ENCODE results near the gene SETD7. TPM values are rescaled to one million over a fixed set of nuclear protein-coding genes. Genes with fewer than 3 reads are reported as not detected.

Gene SETD7
- total RNA-seq, 1 donor from 2014 or later: 11.1 TPM

DNA sequence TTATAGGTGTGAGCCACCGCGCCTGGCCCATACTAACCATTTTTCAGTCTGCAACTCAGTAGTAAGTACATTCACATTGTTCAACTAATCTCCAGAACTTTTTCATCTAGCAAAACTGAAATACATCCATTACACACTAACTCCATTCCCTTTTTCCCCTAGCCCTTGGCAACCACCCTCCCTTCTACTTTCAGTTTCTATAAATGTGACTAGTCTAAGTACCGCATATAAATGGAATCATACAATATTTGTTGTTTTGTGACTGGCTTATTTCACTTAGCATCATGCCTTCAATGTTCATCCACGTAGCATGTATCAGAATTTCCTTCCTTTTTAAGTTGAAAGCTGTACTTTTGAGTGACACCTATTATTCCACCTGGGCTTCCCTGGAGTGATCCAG is 44.6 kb upstream of the SETD7 start:
- Mint-ChIP-seq H3K4me1 (no peaks in the 10 kb centered on the region), H3K27ac (no peak overlapping the region), H3K36me3 (ENCODE audit: low read depth) (no peaks in the 10 kb centered on the region), H3K4me3 (no peak overlapping the region), H3K9me3 (no peaks in the 10 kb centered on the region), H3K27me3 (peaks cover 2% of the 10 kb centered on the region)
- CTCF ChIA-PET: no interaction called here
- no peak for DNase-seq
- intact Hi-C loops (cut with micrococcal nuclease): loop anchor here (10.0 kb wide), 1 partner anchor 1284 kb away; no protein-coding TSS in a partner anchor
- ATAC-seq (ENCODE audit: low read depth): no peak
- POLR2A ChIA-PET: no interaction called here
- TF ChIP-seq CTCF (IDR thresholded peaks at IDR 0.05): no peak

GRCh38 chr4:139599594-139600374 is 43.8 kb upstream of the SETD7 start:
- ChIA-PET CTCF (no interaction called here), POLR2A (no interaction called here)
- no peak for DNase-seq
- H3K4me3 Mint-ChIP-seq: no peak overlapping the region
- intact Hi-C loops (cut with micrococcal nuclease): loop anchor here (10.0 kb wide), 1 partner anchor 1285 kb away; no protein-coding TSS in a partner anchor
- H3K27me3 Mint-ChIP-seq: peaks cover 2% of the 10 kb centered on the region
- H3K36me3 Mint-ChIP-seq (ENCODE audit: low read depth): no peaks in the 10 kb centered on the region
- H3K27ac Mint-ChIP-seq: no peak overlapping the region
- no peaks in the 10 kb centered on the region for H3K9me3 Mint-ChIP-seq
- no peak for TF ChIP-seq CTCF (IDR thresholded peaks at IDR 0.05)
- no peaks in the 10 kb centered on the region for H3K4me1 Mint-ChIP-seq
- no peak for ATAC-seq (ENCODE audit: low read depth)

GRCh38 chr4:139599076-139599475 is 43.1 kb upstream of the SETD7 start:
- Mint-ChIP-seq H3K4me3 (no peak overlapping the region), H3K27ac (no peak overlapping the region), H3K27me3 (peaks cover 2% of the 10 kb centered on the region), H3K4me1 (no peaks in the 10 kb centered on the region), H3K36me3 (ENCODE audit: low read depth) (no peaks in the 10 kb centered on the region), H3K9me3 (no peaks in the 10 kb centered on the region)
- DNase-seq: no peak
- no peak for ATAC-seq (ENCODE audit: low read depth)
- intact Hi-C loops (cut with micrococcal nuclease): no loop called here
- no peak for TF ChIP-seq CTCF (IDR thresholded peaks at IDR 0.05)
- CTCF ChIA-PET: no interaction called here
- POLR2A ChIA-PET: no interaction called here

DNA sequence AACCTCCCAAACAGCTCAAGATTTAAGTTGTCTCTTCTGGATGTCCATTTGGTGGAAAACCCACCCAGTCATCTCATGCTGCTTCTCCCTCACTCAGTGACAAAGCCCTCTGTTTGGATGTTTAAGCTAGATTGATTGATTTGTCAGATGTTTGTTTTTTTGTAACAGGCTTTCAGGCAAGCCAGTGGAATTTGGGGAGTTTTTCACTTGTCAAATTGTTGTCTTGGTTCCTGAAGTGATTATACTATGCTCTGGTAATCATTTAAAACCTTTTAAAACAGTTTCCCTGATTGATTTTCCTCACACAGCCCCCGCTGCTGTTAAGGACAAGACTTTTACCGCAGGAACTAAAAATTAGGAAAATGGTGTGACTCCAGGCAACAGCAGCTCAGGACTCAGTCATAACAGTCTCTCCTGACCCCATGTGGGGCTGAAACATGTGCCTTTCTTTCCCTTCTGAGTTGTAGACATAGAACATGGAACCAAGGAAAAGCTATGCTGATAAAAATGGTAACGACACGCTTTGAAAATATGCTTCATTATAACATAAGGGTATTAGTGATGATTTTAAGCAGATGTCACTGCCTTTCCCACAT is 40.8 kb upstream of the SETD7 start:
- intact Hi-C loops (cut with micrococcal nuclease): no loop called here
- no peak overlapping the region for H3K27ac Mint-ChIP-seq
- peaks cover 2% of the 10 kb centered on the region for H3K27me3 Mint-ChIP-seq
- no peak for TF ChIP-seq CTCF (IDR thresholded peaks at IDR 0.05)
- ATAC-seq (ENCODE audit: low read depth): no peak
- DNase-seq: no peak
- no peaks in the 10 kb centered on the region for H3K36me3 Mint-ChIP-seq (ENCODE audit: low read depth)
- no peak overlapping the region for H3K4me3 Mint-ChIP-seq
- no peaks in the 10 kb centered on the region for H3K4me1 Mint-ChIP-seq
- H3K9me3 Mint-ChIP-seq: no peaks in the 10 kb centered on the region
- ChIA-PET POLR2A (no interaction called here), CTCF (no interaction called here)

- H3K4me3 Mint-ChIP-seq: no peak overlapping the region
- TF ChIP-seq CTCF (IDR thresholded peaks at IDR 0.05): no peak
- H3K9me3 Mint-ChIP-seq: no peaks in the 10 kb centered on the region
- intact Hi-C loops (cut with micrococcal nuclease): no loop called here
- no peaks in the 10 kb centered on the region for H3K4me1 Mint-ChIP-seq
- ATAC-seq (ENCODE audit: low read depth) (no peak), DNase-seq (no peak)
- ChIA-PET CTCF (no interaction called here), POLR2A (no interaction called here)
- H3K36me3 Mint-ChIP-seq (ENCODE audit: low read depth): no peaks in the 10 kb centered on the region
- H3K27ac Mint-ChIP-seq: no peak overlapping the region
- peaks cover 2% of the 10 kb centered on the region for H3K27me3 Mint-ChIP-seq
These were observed 40.1 kb upstream of the SETD7 start for GRCh38 chr4:139596034-139596683.

Measured in activated B cell treated with CpG ODN at 0.5 μM for 24 hours (primary cell).